ENCODE measurements around the gene ADAP1.

GRCh38 chr7:981793-982510, 27.5 kb upstream of the ADAP1 start:
- TF ChIP-seq POLR2A (IDR thresholded peaks at IDR 0.05) (no peak), CTCF (IDR thresholded peaks at IDR 0.05) (no peak)

Data from heart left ventricle (tissue), 13 donors.